WTC11 (cell line): ENCODE measurements around the gene RGL3.
"Not testable (repeated sequence)": the region's sequence is repeated elsewhere in the genome, so short reads cannot be mapped to it uniquely, and the experiment has no call there.

Experiments
- MYBL2 ChIP-seq: sonication (generic); formaldehyde crosslinking; IDR thresholded peaks from 2 replicates; pipeline ENCODE4 v1.8.1; 2023; ENCODE audit warnings: mild to moderate bottlenecking, moderate library complexity, missing genetic modification reagents
- ZMAT4 ChIP-seq: fragments of 250-450 bp; sonication (Bioruptor Pico); IDR thresholded peaks from 2 replicates; pipeline ENCODE4 v1.9.0; 2021; ENCODE audit warnings: mild to moderate bottlenecking

- not testable (repeated sequence) for TF ChIP-seq ZMAT4, MYBL2 (CRISPR knock-in tag)
Observed at GRCh38 chr19:11458912-11459311, 39.8 kb upstream of the RGL3 start.
